Upper lobe of left lung (tissue), 6 donors: ENCODE data around the gene RBMY1D. TPM values are rescaled to one million over a fixed set of nuclear protein-coding genes. Genes with fewer than 3 reads are reported as not detected.

Source experiments
- ATAC-seq, 2 donors: fragments of 200-7000 bp; cut with Tn5 transposase; one replicate each; pipeline ENCODE4 v1.9.1; 2022; ENCODE audit warnings: mild to moderate bottlenecking in 2 of 2, moderate library complexity in 2 of 2; ENCODE audit not compliant: low FRiP score in 2 of 2
- DNase-seq, 2 donors: peaks; one replicate each; pipeline ENCODE4 v3.0.0-alpha.2; 2019 to 2020
- H3K27ac ChIP-seq, 4 donors: fragments of 200-600 bp; sonication (generic); one replicate each; pipeline ENCODE4 v1.5.1; 2016 to 2019
- H3K27me3 ChIP-seq, 4 donors: fragments of 200-600 bp; sonication (generic); one replicate each; pipeline ENCODE4 v1.5.1; 2017 to 2019
- H3K36me3 ChIP-seq, 4 donors: fragments of 200-600 bp; sonication (generic); one replicate each; pipeline ENCODE4 v1.5.1; 2016 to 2019
- H3K4me1 ChIP-seq, 4 donors: fragments of 200-600 bp; sonication (generic); one replicate each; pipeline ENCODE4 v1.5.1; 2018 to 2019
- H3K4me3 ChIP-seq, 4 donors: fragments of 200-600 bp; sonication (generic); one replicate each; pipeline ENCODE4 v1.5.1; 2017 to 2019; ENCODE audit warnings: mild to moderate bottlenecking in 2 of 4, moderate library complexity in 1 of 4
- H3K9me3 ChIP-seq, 4 donors: fragments of 200-600 bp; sonication (generic); one replicate each; pipeline ENCODE4 v1.5.1; 2018 to 2019
- EP300 ChIP-seq, 4 donors: sonication (generic); formaldehyde crosslinking; IDR thresholded peaks; one replicate each; pipeline ENCODE4 v1.5.1; 2017; ENCODE audit warnings: antibody characterized with exemption in 4 of 4, control low read depth in 2 of 4
- POLR2AphosphoS5 ChIP-seq, 2 donors: sonication (generic); formaldehyde crosslinking; IDR thresholded peaks; one replicate each; pipeline ENCODE4 v1.5.1; 2017; ENCODE audit warnings: antibody characterized with exemption in 2 of 2
- WGBS, 2 donors: methylation state at CpG; one replicate each; pipeline ENCODE4 v1.1.5; 2017 to 2018; 5-methylcytosine and 5-hydroxymethylcytosine counted together
- total RNA-seq, 6 donors: library from RNA; depleted of rRNA in 4 of 6; stranded (reverse); fragments of >200 nt in 4 of 6; gene quantifications; one replicate each; pipeline versions ENCODE4 v1.1.0 to v1.2.1, GENCODE V29; 2016 to 2021
- donor health status: DM: no; HTN: no; CAD: no; lungs with moderate emphysema.
- donor health status: DM: no; HTN: yes; CAD: no; lungs with severe emphysema.

RBMY1D gene
- total RNA-seq, 6 donors from 2014 or later: not detected

GRCh38 chrY:21836343-21836742 lies 58.0 kb downstream of the RBMY1D start:
- WGBS, 2 donors: 40% methylated on average over 1 of the region's 8 CpGs; no CpG with 5 or more reads in 1 of the 2 donors
- no peaks in the 10 kb centered on the region for H3K27me3 ChIP-seq

GRCh38 chrY:21835052-21835451 lies 59.3 kb downstream of the RBMY1D start:
- no peaks in the 10 kb centered on the region for H3K9me3 ChIP-seq
- ATAC-seq (no peak), DNase-seq (no peak)
- WGBS, 2 donors: no CpG with 5 or more reads among the region's 7 CpGs
- no peaks in the 10 kb centered on the region for H3K36me3 ChIP-seq
- no peak overlapping the region for H3K27ac ChIP-seq
- H3K27me3 ChIP-seq: no peaks in the 10 kb centered on the region
- H3K4me1 ChIP-seq: no peaks in the 10 kb centered on the region
- no peak for TF ChIP-seq POLR2AphosphoS5 (IDR thresholded peaks at IDR 0.05)
- no peak for TF ChIP-seq EP300 (IDR thresholded peaks at IDR 0.05)
- H3K4me3 ChIP-seq: no peak overlapping the region

More at GRCh38 chrY:21836343-21836742, 58.0 kb downstream of the RBMY1D start:
- Histone ChIP-seq H3K4me3 (no peak overlapping the region), H3K9me3 (no peaks in the 10 kb centered on the region), H3K4me1 (no peaks in the 10 kb centered on the region), H3K27ac (no peak overlapping the region), H3K36me3 (no peaks in the 10 kb centered on the region)
- ATAC-seq (no peak), DNase-seq (no peak)
- no peak for TF ChIP-seq POLR2AphosphoS5 (IDR thresholded peaks at IDR 0.05)

Other genes starting within 250 kb of the RBMY1D start
- gene RBMY1E, start 23.5 kb upstream of the RBMY1D start, total RNA-seq: not detected